KMS-11 (cell line): Measurements from ENCODE around the gene HCN4.

Experiments
- H2AFZ ChIP-seq: fragments of 200-600 bp; sonication (generic); 2 replicates; pipeline ENCODE4 v1.6.1; 2016; ENCODE audit warnings: antibody characterized with exemption, mixed run types, low read depth
- H3K27ac ChIP-seq: fragments of 200-600 bp; sonication (generic); 2 replicates; pipeline ENCODE4 v1.6.1; 2016; ENCODE audit warnings: mild to moderate bottlenecking, mixed run types
- H3K27me3 ChIP-seq: fragments of 200-600 bp; sonication (generic); 2 replicates; pipeline ENCODE4 v1.6.1; 2017; ENCODE audit warnings: mild to moderate bottlenecking, low read depth, mixed run types, moderate library complexity; ENCODE audit not compliant: insufficient read depth
- H3K36me3 ChIP-seq: fragments of 200-600 bp; sonication (generic); 2 replicates; pipeline ENCODE4 v1.6.1; 2017; ENCODE audit warnings: mild to moderate bottlenecking, mixed run types; ENCODE audit not compliant: insufficient read depth
- H3K4me1 ChIP-seq: fragments of 200-600 bp; sonication (generic); 2 replicates; pipeline ENCODE4 v1.6.1; 2016; ENCODE audit warnings: mild to moderate bottlenecking, low read depth, mixed run types; ENCODE audit not compliant: poor library complexity, severe bottlenecking
- H3K4me2 ChIP-seq: fragments of 200-600 bp; sonication (generic); 2 replicates; pipeline ENCODE4 v1.7.0; 2016; ENCODE audit warnings: mild to moderate bottlenecking, mixed run types
- H3K4me3 ChIP-seq: fragments of 200-600 bp; sonication (generic); IDR thresholded peaks from 2 replicates; pipeline ENCODE4 v1.6.1; 2017; ENCODE audit warnings: low read depth, low read length, mixed read lengths; ENCODE audit not compliant: insufficient read depth
- H3K79me2 ChIP-seq: fragments of 200-600 bp; sonication (generic); 2 replicates; pipeline ENCODE4 v1.6.1; 2016; ENCODE audit warnings: low read depth, mixed run types; ENCODE audit not compliant: insufficient read depth
- H3K9ac ChIP-seq: fragments of 200-600 bp; sonication (generic); 2 replicates; pipeline ENCODE4 v1.6.1; 2016; ENCODE audit warnings: mild to moderate bottlenecking, mixed run types
- H4K20me1 ChIP-seq: fragments of 200-600 bp; sonication (generic); 2 replicates; pipeline ENCODE4 v1.6.1; 2016; ENCODE audit warnings: mild to moderate bottlenecking, mixed run types; ENCODE audit not compliant: insufficient read depth
- CTCF ChIP-seq: fragments of 200-600 bp; sonication (generic); conservative IDR thresholded peaks from 2 replicates; pipeline ENCODE4 v1.6.1; 2017; ENCODE audit warnings: low read depth, mild to moderate bottlenecking, antibody characterized with exemption, low read length, moderate library complexity, mixed read lengths

The HCN4 gene

DNA sequence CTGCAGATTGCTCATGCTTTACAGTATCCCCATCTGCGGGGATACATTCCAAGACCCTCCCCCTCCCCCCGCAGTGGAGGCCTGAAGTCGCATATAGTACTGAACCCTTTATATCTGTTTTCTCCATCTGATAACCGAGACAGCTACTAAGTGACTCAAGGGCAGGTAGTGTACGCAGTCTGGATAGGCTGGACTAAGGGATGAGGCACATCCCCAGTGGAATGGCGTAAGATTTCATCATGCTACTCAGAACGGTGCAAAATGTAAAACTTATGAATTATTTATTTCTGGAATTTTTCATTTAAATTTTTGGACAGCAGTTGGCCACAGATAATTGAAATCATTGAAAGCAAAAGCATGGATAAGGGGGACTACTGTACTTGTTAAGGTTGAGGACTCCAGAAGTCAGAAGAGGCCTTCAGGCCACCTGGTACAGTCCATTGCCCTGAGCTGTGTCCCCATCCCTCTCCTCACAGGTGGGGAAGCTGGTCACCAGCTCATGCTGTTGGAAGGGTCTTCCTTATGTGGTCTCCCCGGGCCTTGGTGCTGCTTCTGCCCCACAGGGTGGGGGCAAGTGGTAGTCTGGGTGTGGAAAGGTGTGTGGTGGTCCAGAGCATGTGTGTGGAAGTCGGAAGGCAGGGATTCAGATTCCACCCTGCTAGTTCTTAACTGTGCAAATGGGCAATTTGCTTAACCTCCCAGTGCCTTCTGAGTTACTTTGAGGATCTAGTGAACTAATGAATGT, 72.0 kb downstream of the HCN4 start:
- no peaks in the 10 kb centered on the region for H3K36me3 ChIP-seq
- H3K4me2 ChIP-seq: no peak overlapping the region
- no peaks in the 10 kb centered on the region for H3K4me1 ChIP-seq
- no peak for TF ChIP-seq CTCF
- H3K9ac ChIP-seq: no peak overlapping the region
- no peak overlapping the region for H3K4me3 ChIP-seq
- H3K27ac ChIP-seq: no peak overlapping the region
- H3K27me3 ChIP-seq: no peaks in the 10 kb centered on the region
- no peaks in the 10 kb centered on the region for H3K79me2 ChIP-seq
- H4K20me1 ChIP-seq: no peaks in the 10 kb centered on the region
- no peak overlapping the region for H2AFZ ChIP-seq

DNA sequence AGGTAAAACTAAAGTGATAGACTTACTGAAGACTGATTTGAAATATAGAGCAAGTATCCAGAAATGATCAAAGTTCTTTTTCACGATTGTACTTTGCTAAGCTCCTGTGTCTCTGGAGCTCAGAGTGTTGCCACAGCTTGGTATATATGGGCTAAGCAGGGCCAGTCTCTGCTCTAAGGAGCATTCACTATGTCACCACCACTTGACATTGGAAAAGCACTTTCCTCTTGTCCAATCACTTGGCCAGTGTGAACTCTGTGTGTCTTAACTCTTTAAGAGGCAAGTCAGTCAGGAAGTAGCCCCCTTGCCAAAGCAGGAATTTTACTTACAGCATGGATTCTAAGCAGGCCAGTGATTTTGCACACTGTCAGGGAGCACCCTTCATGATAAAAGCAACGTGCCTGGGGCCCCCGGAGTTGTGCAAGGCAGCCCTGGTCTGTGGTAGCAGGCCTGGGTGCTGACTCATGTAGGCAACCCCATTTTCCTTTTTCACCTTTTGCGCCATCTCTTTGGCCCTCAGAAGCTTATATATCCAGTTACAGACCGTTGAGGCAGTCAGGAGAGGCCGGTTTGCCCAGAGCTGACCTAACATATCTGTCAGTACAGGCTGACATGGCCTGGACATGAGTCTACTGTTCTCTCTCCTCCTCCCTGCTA, 73.0 kb downstream of the HCN4 start:
- H3K79me2 ChIP-seq: no peaks in the 10 kb centered on the region
- H3K36me3 ChIP-seq: no peaks in the 10 kb centered on the region
- H3K27ac ChIP-seq: no peak overlapping the region
- H4K20me1 ChIP-seq: no peaks in the 10 kb centered on the region
- H3K4me2 ChIP-seq: no peak overlapping the region
- no peak for TF ChIP-seq CTCF
- no peak overlapping the region for H2AFZ ChIP-seq
- H3K4me3 ChIP-seq: no peak overlapping the region
- no peaks in the 10 kb centered on the region for H3K4me1 ChIP-seq
- H3K27me3 ChIP-seq: no peaks in the 10 kb centered on the region
- no peak overlapping the region for H3K9ac ChIP-seq

- H3K4me1 ChIP-seq: no peaks in the 10 kb centered on the region
- H4K20me1 ChIP-seq: no peaks in the 10 kb centered on the region
- H3K4me2 ChIP-seq: no peak overlapping the region
- no peaks in the 10 kb centered on the region for H3K27me3 ChIP-seq
- H3K79me2 ChIP-seq: no peaks in the 10 kb centered on the region
- no peak overlapping the region for H3K4me3 ChIP-seq
- no peak overlapping the region for H3K27ac ChIP-seq
- no peak for TF ChIP-seq CTCF
- H3K36me3 ChIP-seq: no peaks in the 10 kb centered on the region
- no peak overlapping the region for H2AFZ ChIP-seq
- no peak overlapping the region for H3K9ac ChIP-seq
Observed at GRCh38 chr15:73293773-73294172, 75.0 kb downstream of the HCN4 start.

- Histone ChIP-seq H3K4me1 (no peaks in the 10 kb centered on the region), H4K20me1 (no peaks in the 10 kb centered on the region), H3K79me2 (no peaks in the 10 kb centered on the region), H3K27ac (no peak overlapping the region), H2AFZ (no peak overlapping the region), H3K9ac (no peak overlapping the region), H3K4me2 (no peak overlapping the region), H3K4me3 (no peak overlapping the region), H3K27me3 (no peaks in the 10 kb centered on the region), H3K36me3 (no peaks in the 10 kb centered on the region)
- no peak for TF ChIP-seq CTCF
Observed at GRCh38 chr15:73291441-73291840, 77.3 kb downstream of the HCN4 start.
